Activated CD8-positive, alpha-beta T cell treated with anti-CD3 and anti-CD28 coated beads, Interleukin-2, amount 10 ng/mL, durations not matched to agents 7 days and 5 days (primary cell): ENCODE data around the gene PHKB. TPM values are rescaled to one million over a fixed set of nuclear protein-coding genes. Genes with fewer than 3 reads are reported as not detected.

Experiments
- total RNA-seq, 2 experiments: library from RNA; stranded (reverse); gene quantifications; one replicate each; pipeline ENCODE4 v1.2.3, GENCODE V29; 2021

Gene PHKB
- total RNA-seq, 2 experiments from 2014 or later: 34.9 to 36.8 TPM

Other genes starting within 250 kb of the PHKB start
- gene ITFG1, start 268 bp upstream of the PHKB start, total RNA-seq: 10 to 100 TPM; 21.9 to 24.4 TPM